Measurements from ENCODE around the gene AZIN2.

AZIN2 gene

DNA sequence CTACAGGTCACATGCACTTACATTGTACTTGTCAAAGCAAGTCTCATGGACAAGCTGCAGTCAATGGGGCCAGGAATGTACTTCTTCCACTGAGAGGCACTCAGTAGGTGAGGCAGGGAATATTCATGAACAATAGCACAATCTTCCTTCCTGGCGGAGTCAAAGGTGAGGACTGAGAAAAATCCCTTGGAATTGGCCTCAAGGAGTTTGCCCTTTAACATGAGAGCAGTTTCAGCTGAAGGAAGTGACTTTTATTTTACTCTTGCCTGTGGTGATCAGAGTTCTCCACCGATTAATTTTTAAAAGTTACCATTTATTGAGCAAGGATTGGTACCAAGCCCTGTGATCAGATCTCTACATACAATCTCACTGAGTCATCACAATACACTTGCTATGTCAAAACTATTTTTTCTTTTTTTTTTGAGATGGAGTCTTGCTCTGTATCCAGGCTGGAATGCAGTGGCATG lies 33.1 kb upstream of the AZIN2 start:
- POLR2A ChIA-PET, result interaction anchor here (0.6 kb wide), 1 partner anchor 39 kb away, joined by 3 read pairs; no protein-coding TSS in a partner anchor
- Histone ChIP-seq H3K27ac (ENCODE audit: insufficient read depth in 1 of 2, low read depth in 1 of 2, low read length in 2 of 2, poor library complexity in 1 of 2, severe bottlenecking in 2 of 2) (no peak overlapping the region), H3K4me1 (ENCODE audit: control extremely low read depth in 1 of 4, control insufficient read depth in 4 of 4, insufficient read depth in 4 of 4, low read length in 3 of 4) (peaks cover 13 to 32% (median 16%) of the 10 kb centered on the region in 4 experiments), H3K27me3 (replicated peaks in 2 of 5; ENCODE audit: control insufficient read depth in 4 of 5, insufficient read depth in 5 of 5, low read length in 4 of 5) (no peaks in the 10 kb centered on the region), H3K4me3 (ENCODE audit: control insufficient read depth in 1 of 7, extremely low read depth in 1 of 7, insufficient read depth in 4 of 7, low read depth in 2 of 7, low read length in 6 of 7) (no peak overlapping the region), H3K36me3 (ENCODE audit: control insufficient read depth in 4 of 4, insufficient read depth in 4 of 4, low read length in 3 of 4) (no peaks in the 10 kb centered on the region), H3K9me3 (ENCODE audit: control extremely low read depth in 1 of 5, control insufficient read depth in 4 of 5, insufficient read depth in 2 of 5, low read depth in 1 of 5, low read length in 4 of 5) (no peaks in the 10 kb centered on the region)
- DNase-seq, result no peak
- 100% methylated on average over 1 of the region's 2 CpGs for WGBS (ENCODE audit: insufficient coverage)
- CTCF ChIA-PET, result interaction anchor here (1.1 to 1.8 kb wide), 4 partner anchors 8 to 42 kb away, joined by 3 to 5 read pairs (median 3); no protein-coding TSS in a partner anchor

DNA sequence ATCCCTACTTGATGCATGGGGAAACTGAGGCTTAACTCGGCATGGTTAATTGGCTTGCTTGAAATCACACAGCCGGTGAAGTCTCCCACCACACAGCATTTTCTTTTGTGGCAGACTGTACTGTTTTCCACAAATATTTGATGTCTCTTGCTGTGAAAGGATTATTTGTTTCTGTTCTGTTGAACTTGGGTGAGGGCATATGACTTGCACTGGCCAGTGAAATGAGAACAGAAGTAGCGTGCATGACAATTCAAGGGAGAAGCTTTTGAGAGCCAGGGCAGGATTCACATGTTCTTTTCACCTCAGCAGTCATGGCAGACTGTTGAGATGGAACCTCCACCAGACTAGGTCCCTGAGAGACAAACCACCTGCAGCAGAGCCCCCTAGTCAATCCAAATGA lies 32.5 kb upstream of the AZIN2 start:
- Histone ChIP-seq H3K4me1 (ENCODE audit: control extremely low read depth in 1 of 4, control insufficient read depth in 4 of 4, insufficient read depth in 4 of 4, low read length in 3 of 4) (peaks cover 13 to 32% (median 16%) of the 10 kb centered on the region in 4 experiments), H3K27ac (ENCODE audit: insufficient read depth in 1 of 2, low read depth in 1 of 2, low read length in 2 of 2, poor library complexity in 1 of 2, severe bottlenecking in 2 of 2) (no peak overlapping the region), H3K9me3 (ENCODE audit: control extremely low read depth in 1 of 5, control insufficient read depth in 4 of 5, insufficient read depth in 2 of 5, low read depth in 1 of 5, low read length in 4 of 5) (no peaks in the 10 kb centered on the region), H3K27me3 (replicated peaks in 2 of 5; ENCODE audit: control insufficient read depth in 4 of 5, insufficient read depth in 5 of 5, low read length in 4 of 5) (no peaks in the 10 kb centered on the region), H3K36me3 (ENCODE audit: control insufficient read depth in 4 of 4, insufficient read depth in 4 of 4, low read length in 3 of 4) (no peaks in the 10 kb centered on the region), H3K4me3 (ENCODE audit: control insufficient read depth in 1 of 7, extremely low read depth in 1 of 7, insufficient read depth in 4 of 7, low read depth in 2 of 7, low read length in 6 of 7) (no peak overlapping the region)
- CTCF ChIA-PET, result interaction anchor here (0.9 to 1.3 kb wide), 4 partner anchors 10 to 41 kb away, joined by 3 to 5 read pairs (median 3); no protein-coding TSS in a partner anchor
- POLR2A ChIA-PET, result interaction anchor here (0.6 kb wide), 1 partner anchor 39 kb away, joined by 3 read pairs; no protein-coding TSS in a partner anchor
- 88% methylated on average over 3 of the region's 3 CpGs for WGBS (ENCODE audit: insufficient coverage)
- DNase-seq, result no peak

DNA sequence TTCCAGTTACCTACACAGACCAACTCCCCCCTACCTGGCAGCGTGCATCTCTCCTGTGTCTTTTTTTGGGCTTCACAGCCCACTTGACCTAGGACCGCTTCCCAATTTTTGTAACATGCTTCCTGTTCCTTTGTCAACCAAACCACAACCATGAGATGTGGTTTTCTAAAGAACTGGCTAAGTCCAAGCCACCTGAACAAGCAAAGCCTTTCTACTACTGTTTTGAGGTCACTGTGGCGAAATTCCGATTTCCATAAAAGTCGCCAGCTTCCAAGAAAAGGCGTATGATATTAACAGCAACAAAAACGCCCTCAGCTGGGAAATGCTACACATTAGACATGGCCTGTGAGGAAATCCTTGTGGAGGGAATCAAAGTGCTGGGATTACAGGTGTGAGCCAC lies 31.6 kb upstream of the AZIN2 start:
- CTCF ChIA-PET, result interaction anchor here (0.9 to 1.3 kb wide), 4 partner anchors 11 to 42 kb away, joined by 3 to 5 read pairs (median 3); no protein-coding TSS in a partner anchor
- Histone ChIP-seq H3K9me3 (ENCODE audit: control extremely low read depth in 1 of 5, control insufficient read depth in 4 of 5, insufficient read depth in 2 of 5, low read depth in 1 of 5, low read length in 4 of 5) (no peaks in the 10 kb centered on the region), H3K4me3 (ENCODE audit: control insufficient read depth in 1 of 7, extremely low read depth in 1 of 7, insufficient read depth in 4 of 7, low read depth in 2 of 7, low read length in 6 of 7) (no peak overlapping the region), H3K27ac (ENCODE audit: insufficient read depth in 1 of 2, low read depth in 1 of 2, low read length in 2 of 2, poor library complexity in 1 of 2, severe bottlenecking in 2 of 2) (no peak overlapping the region), H3K27me3 (replicated peaks in 2 of 5; ENCODE audit: control insufficient read depth in 4 of 5, insufficient read depth in 5 of 5, low read length in 4 of 5) (no peaks in the 10 kb centered on the region), H3K36me3 (ENCODE audit: control insufficient read depth in 4 of 4, insufficient read depth in 4 of 4, low read length in 3 of 4) (no peaks in the 10 kb centered on the region), H3K4me1 (ENCODE audit: control extremely low read depth in 1 of 4, control insufficient read depth in 4 of 4, insufficient read depth in 4 of 4, low read length in 3 of 4) (peaks cover 13 to 32% (median 16%) of the 10 kb centered on the region in 4 experiments)
- peak in 2 of 3 donors; percentile 53 to 55 for DNase-seq
- 0% methylated on average over 4 of the region's 7 CpGs for WGBS (ENCODE audit: insufficient coverage)
- POLR2A ChIA-PET, result no interaction called here

DNA sequence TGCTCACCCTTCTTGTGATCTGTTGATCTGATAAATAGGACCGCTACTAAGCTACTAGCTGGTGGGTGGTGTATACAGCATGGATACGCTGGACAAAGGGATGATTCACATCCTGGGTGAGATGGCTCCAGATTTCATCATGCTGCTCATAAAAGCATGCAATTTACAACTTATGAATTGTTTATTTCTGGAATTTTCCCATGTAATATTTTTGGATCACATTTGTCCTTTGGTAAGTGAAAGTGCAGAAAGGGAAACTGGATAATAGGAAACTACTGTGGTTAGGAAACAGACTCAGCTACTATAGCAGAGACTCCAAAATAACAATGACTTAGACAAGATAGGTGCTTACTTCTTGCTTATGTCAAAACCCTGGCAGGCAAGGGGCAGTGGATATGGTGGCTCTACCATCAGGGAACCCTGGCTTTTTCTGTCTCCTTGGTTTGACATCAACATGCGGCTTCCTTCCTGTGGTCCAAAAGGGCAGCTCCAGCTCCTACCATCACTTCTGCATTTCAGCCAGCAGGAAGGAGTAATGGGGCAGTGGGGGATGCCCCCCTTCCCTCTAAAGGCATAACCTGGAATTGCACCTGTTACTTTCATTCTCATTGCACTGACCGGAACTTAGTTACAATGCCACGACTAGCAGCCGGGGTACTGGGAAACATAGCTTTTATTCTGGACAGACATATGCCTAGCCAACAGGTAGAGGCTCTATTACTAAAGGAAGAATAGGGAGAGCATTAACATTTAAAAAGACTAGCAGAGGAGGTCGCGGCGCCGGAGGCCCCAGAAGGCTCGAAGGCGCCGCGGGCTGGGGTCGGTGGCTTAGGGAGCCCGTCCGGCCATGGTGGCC lies 30.5 kb upstream of the AZIN2 start:
- ChIA-PET CTCF (interaction anchor here (0.9 to 1.2 kb wide), 4 partner anchors 15 to 116 kb away, joined by 3 to 4 read pairs (median 3); no protein-coding TSS in a partner anchor), POLR2A (no interaction called here)

DNA sequence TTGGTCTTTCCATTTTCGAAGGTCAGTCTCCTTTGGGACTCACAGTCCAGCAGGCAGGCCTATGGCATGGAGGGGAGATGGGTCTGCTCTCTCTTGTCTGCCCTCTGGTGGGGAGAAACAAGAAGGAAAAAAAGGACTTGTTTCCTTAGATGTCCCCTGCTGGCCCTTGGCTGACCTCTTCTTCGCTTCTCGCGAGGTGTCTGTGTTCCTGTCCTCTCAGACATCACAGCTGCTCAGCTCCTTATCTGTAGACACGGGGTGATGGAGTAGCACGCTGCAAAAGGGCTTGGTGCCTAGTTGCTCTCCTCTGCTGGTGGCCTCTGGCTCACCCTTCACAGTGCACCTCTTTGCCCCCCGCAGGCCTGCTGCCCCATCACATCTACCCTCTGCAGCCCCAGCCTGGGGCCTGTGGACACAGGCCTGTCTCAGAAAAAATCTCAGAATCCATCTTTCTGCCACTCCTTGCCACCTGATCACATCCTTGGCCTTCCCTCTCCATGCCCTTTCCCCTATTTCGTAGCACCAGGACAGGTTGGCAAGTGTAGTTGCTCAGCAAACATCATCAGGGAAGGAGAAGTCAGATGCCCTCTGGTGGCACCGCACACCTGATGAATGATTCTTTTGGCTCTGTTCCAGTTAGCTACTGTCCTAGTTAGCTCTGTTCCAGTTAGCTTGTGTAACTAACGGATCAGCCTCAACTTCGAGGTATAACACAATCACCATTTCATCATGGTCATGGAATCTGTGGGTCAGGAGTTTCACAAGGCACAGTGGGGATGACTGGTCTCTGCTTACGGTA lies 25.5 kb upstream of the AZIN2 start:
- WGBS (ENCODE audit: insufficient coverage), result 57% methylated on average over 12 of the region's 12 CpGs
- CTCF ChIA-PET, result interaction anchor here (1.0 to 5.9 kb wide), 27 partner anchors 8 to 179 kb away, joined by 3 to 86 read pairs (median 4); partner anchors contain the start of gene HPCA
- POLR2A ChIA-PET, result no interaction called here

More for the DNA sequence above, 30.5 kb upstream of the AZIN2 start:
- H3K27ac ChIP-seq (ENCODE audit: insufficient read depth in 1 of 2, low read depth in 1 of 2, low read length in 2 of 2, poor library complexity in 1 of 2, severe bottlenecking in 2 of 2), result no peak overlapping the region
- no peaks in the 10 kb centered on the region for H3K36me3 ChIP-seq (ENCODE audit: control insufficient read depth in 4 of 4, insufficient read depth in 4 of 4, low read length in 3 of 4)
- 78% methylated on average over 3 of the region's 17 CpGs for WGBS (ENCODE audit: insufficient coverage)
- DNase-seq, result peak in 2 of 3 donors; percentile 44 to 50
- peaks cover 13 to 28% (median 19%) of the 10 kb centered on the region in 4 experiments for H3K4me1 ChIP-seq (ENCODE audit: control extremely low read depth in 1 of 4, control insufficient read depth in 4 of 4, insufficient read depth in 4 of 4, low read length in 3 of 4)
- no peaks in the 10 kb centered on the region for H3K27me3 ChIP-seq (replicated peaks in 2 of 5; ENCODE audit: control insufficient read depth in 4 of 5, insufficient read depth in 5 of 5, low read length in 4 of 5)
- H3K4me3 ChIP-seq (ENCODE audit: control insufficient read depth in 1 of 7, extremely low read depth in 1 of 7, insufficient read depth in 4 of 7, low read depth in 2 of 7, low read length in 6 of 7), result peak overlapping the region in 1 of 7 experiments; percentile 14
- no peaks in the 10 kb centered on the region for H3K9me3 ChIP-seq (ENCODE audit: control extremely low read depth in 1 of 5, control insufficient read depth in 4 of 5, insufficient read depth in 2 of 5, low read depth in 1 of 5, low read length in 4 of 5)

DNA sequence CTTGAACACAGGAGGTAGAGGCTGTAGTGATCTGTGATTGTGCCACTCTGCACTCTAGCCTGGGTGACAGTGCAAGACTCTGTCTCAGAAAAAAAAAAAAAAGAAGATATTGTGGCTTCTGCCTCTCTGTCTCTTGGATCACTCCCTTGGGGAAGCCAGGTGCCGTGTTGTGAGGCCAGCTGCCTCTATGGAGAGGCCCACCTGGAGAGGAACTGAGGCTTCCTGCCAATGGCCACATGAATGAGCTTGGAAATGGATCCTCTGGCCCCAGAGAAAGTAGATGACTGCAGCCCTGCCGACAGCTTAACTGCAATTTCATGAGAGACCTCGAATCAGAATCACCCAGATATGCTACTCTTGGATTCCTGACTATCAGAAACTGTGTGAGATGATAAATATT lies 24.5 kb upstream of the AZIN2 start:
- POLR2A ChIA-PET, result no interaction called here
- Histone ChIP-seq H3K4me3 (ENCODE audit: control insufficient read depth in 1 of 7, extremely low read depth in 1 of 7, insufficient read depth in 4 of 7, low read depth in 2 of 7, low read length in 6 of 7) (no peak overlapping the region), H3K36me3 (ENCODE audit: control insufficient read depth in 4 of 4, insufficient read depth in 4 of 4, low read length in 3 of 4) (no peaks in the 10 kb centered on the region), H3K27me3 (replicated peaks in 2 of 5; ENCODE audit: control insufficient read depth in 4 of 5, insufficient read depth in 5 of 5, low read length in 4 of 5) (no peaks in the 10 kb centered on the region), H3K9me3 (ENCODE audit: control extremely low read depth in 1 of 5, control insufficient read depth in 4 of 5, insufficient read depth in 2 of 5, low read depth in 1 of 5, low read length in 4 of 5) (peaks cover 0 to 4% (median 0%) of the 10 kb centered on the region in 5 experiments), H3K27ac (ENCODE audit: insufficient read depth in 1 of 2, low read depth in 1 of 2, low read length in 2 of 2, poor library complexity in 1 of 2, severe bottlenecking in 2 of 2) (no peak overlapping the region), H3K4me1 (ENCODE audit: control extremely low read depth in 1 of 4, control insufficient read depth in 4 of 4, insufficient read depth in 4 of 4, low read length in 3 of 4) (peaks cover 0 to 6% (median 0%) of the 10 kb centered on the region in 4 experiments)
- 83% methylated on average over 2 of the region's 3 CpGs for WGBS (ENCODE audit: insufficient coverage)
- CTCF ChIA-PET, result interaction anchor here (0.6 to 5.9 kb wide), 14 partner anchors 8 to 180 kb away, joined by 3 to 86 read pairs (median 4); no protein-coding TSS in a partner anchor
- DNase-seq, result no peak

More for the DNA sequence above, 25.5 kb upstream of the AZIN2 start:
- H3K9me3 ChIP-seq (ENCODE audit: control extremely low read depth in 1 of 5, control insufficient read depth in 4 of 5, insufficient read depth in 2 of 5, low read depth in 1 of 5, low read length in 4 of 5), result no peaks in the 10 kb centered on the region
- no peak overlapping the region for H3K27ac ChIP-seq (ENCODE audit: insufficient read depth in 1 of 2, low read depth in 1 of 2, low read length in 2 of 2, poor library complexity in 1 of 2, severe bottlenecking in 2 of 2)
- H3K4me3 ChIP-seq (ENCODE audit: control insufficient read depth in 1 of 7, extremely low read depth in 1 of 7, insufficient read depth in 4 of 7, low read depth in 2 of 7, low read length in 6 of 7), result no peak overlapping the region
- peaks cover 2 to 10% (median 3%) of the 10 kb centered on the region in 4 experiments for H3K4me1 ChIP-seq (ENCODE audit: control extremely low read depth in 1 of 4, control insufficient read depth in 4 of 4, insufficient read depth in 4 of 4, low read length in 3 of 4)
- H3K27me3 ChIP-seq (replicated peaks in 2 of 5; ENCODE audit: control insufficient read depth in 4 of 5, insufficient read depth in 5 of 5, low read length in 4 of 5), result no peaks in the 10 kb centered on the region
- DNase-seq, result peak; percentile 69 to 79 (median 74)
- no peaks in the 10 kb centered on the region for H3K36me3 ChIP-seq (ENCODE audit: control insufficient read depth in 4 of 4, insufficient read depth in 4 of 4, low read length in 3 of 4)
